ENCODE data around the gene NPAS3. TPM values are rescaled to one million over a fixed set of nuclear protein-coding genes. Genes with fewer than 3 reads are reported as not detected.

Gene NPAS3
- total RNA-seq, 4 donors from 2014 or later: 1.5 to 12.3 (median 3.4) TPM

GRCh38 chr14:32967421-32967820 is 28.7 kb downstream of the NPAS3 start:
- Histone ChIP-seq H3K9me3 (no peaks in the 10 kb centered on the region), H3K36me3 (no peaks in the 10 kb centered on the region), H3K4me1 (no peaks in the 10 kb centered on the region), H3K27me3 (no peaks in the 10 kb centered on the region), H3K4me3 (no peak overlapping the region), H3K27ac (no peak overlapping the region)
- WGBS, 2 donors: 72 to 83% methylated on average over 3 of the region's 3 CpGs
- TF ChIP-seq EP300 (IDR thresholded peaks at IDR 0.05): no peak
- TF ChIP-seq CTCF (IDR thresholded peaks at IDR 0.05): no peak
- TF ChIP-seq POLR2A (IDR thresholded peaks at IDR 0.05): no peak
- DNase-seq (ENCODE audit: low spot score in 2 of 2): no peak

GRCh38 chr14:32968972-32969544 is 30.4 kb downstream of the NPAS3 start:
- Histone ChIP-seq H3K9me3 (no peaks in the 10 kb centered on the region), H3K36me3 (no peaks in the 10 kb centered on the region), H3K4me1 (no peaks in the 10 kb centered on the region), H3K4me3 (no peak overlapping the region), H3K27me3 (no peaks in the 10 kb centered on the region), H3K27ac (no peak overlapping the region)
- TF ChIP-seq EP300 (IDR thresholded peaks at IDR 0.05) (no peak), CTCF (IDR thresholded peaks at IDR 0.05) (no peak), POLR2A (IDR thresholded peaks at IDR 0.05) (no peak)
- DNase-seq (ENCODE audit: low spot score in 2 of 2): no peak
- WGBS, 2 donors: 78 to 86% methylated on average over 2 of the region's 2 CpGs

- Histone ChIP-seq H3K4me1 (no peaks in the 10 kb centered on the region), H3K9me3 (no peaks in the 10 kb centered on the region), H3K27ac (no peak overlapping the region), H3K27me3 (no peaks in the 10 kb centered on the region), H3K36me3 (no peaks in the 10 kb centered on the region), H3K4me3 (no peak overlapping the region)
- 71 to 94% methylated on average over 2 of the region's 2 CpGs for WGBS, 2 donors
- no peak for DNase-seq (ENCODE audit: low spot score in 2 of 2)
- TF ChIP-seq EP300 (IDR thresholded peaks at IDR 0.05) (no peak), CTCF (IDR thresholded peaks at IDR 0.05) (no peak), POLR2A (IDR thresholded peaks at IDR 0.05) (no peak)
These were observed 39.2 kb downstream of the NPAS3 start for GRCh38 chr14:32977913-32978312.

- Histone ChIP-seq H3K9me3 (no peaks in the 10 kb centered on the region), H3K36me3 (no peaks in the 10 kb centered on the region), H3K27ac (no peak overlapping the region), H3K27me3 (no peaks in the 10 kb centered on the region), H3K4me3 (no peak overlapping the region), H3K4me1 (no peaks in the 10 kb centered on the region)
- WGBS, 2 donors: 92 to 95% methylated on average over 4 of the region's 4 CpGs
- TF ChIP-seq CTCF (IDR thresholded peaks at IDR 0.05) (no peak), EP300 (IDR thresholded peaks at IDR 0.05) (no peak), POLR2A (IDR thresholded peaks at IDR 0.05) (no peak)
- DNase-seq (ENCODE audit: low spot score in 2 of 2): no peak
These were observed 40.1 kb downstream of the NPAS3 start for GRCh38 chr14:32978691-32979255.

GRCh38 chr14:32980178-32980901 is 41.7 kb downstream of the NPAS3 start:
- no peaks in the 10 kb centered on the region for H3K9me3 ChIP-seq
- H3K4me3 ChIP-seq: no peak overlapping the region
- no peak overlapping the region for H3K27ac ChIP-seq
- no peaks in the 10 kb centered on the region for H3K36me3 ChIP-seq
- H3K4me1 ChIP-seq: peaks cover 0 to 13% (median 3%) of the 10 kb centered on the region in 4 donors
- H3K27me3 ChIP-seq: no peaks in the 10 kb centered on the region
- TF ChIP-seq CTCF (IDR thresholded peaks at IDR 0.05): no peak
- no peak for TF ChIP-seq EP300 (IDR thresholded peaks at IDR 0.05)
- TF ChIP-seq POLR2A (IDR thresholded peaks at IDR 0.05): no peak
- no peak for DNase-seq (ENCODE audit: low spot score in 2 of 2)
- 92 to 94% methylated on average over 6 of the region's 6 CpGs for WGBS, 2 donors

All from tibial nerve (tissue), 4 donors.